Glutamatergic neuron (in vitro differentiated cells): ENCODE results near the gene TIMP2. TPM values are rescaled to one million over a fixed set of nuclear protein-coding genes. Genes with fewer than 3 reads are reported as not detected.
"Not testable (repeated sequence)": the region's sequence is repeated elsewhere in the genome, so short reads cannot be mapped to it uniquely, and the experiment has no call there.

Experiments
- DNase-seq: peaks from one replicate; pipeline ENCODE4 v3.0.0; 2022
- H3K27ac Mint-ChIP-seq: one replicate; pipeline ENCODE4 v1.8.0; 2020; ENCODE audit warnings: mild to moderate bottlenecking, mixed read lengths, inconsistent platforms; ENCODE audit not compliant: unreplicated experiment
- H3K27me3 Mint-ChIP-seq: one replicate; pipeline ENCODE4 v1.8.0; 2020; ENCODE audit warnings: mild to moderate bottlenecking, moderate library complexity, mixed read lengths, inconsistent platforms; ENCODE audit not compliant: unreplicated experiment
- H3K36me3 Mint-ChIP-seq: one replicate; pipeline ENCODE4 v1.8.0; 2020; ENCODE audit warnings: mild to moderate bottlenecking, mixed read lengths, inconsistent platforms; ENCODE audit not compliant: unreplicated experiment
- H3K4me1 Mint-ChIP-seq: one replicate; pipeline ENCODE4 v1.8.0; 2020; ENCODE audit warnings: mild to moderate bottlenecking, low read depth, mixed read lengths, inconsistent platforms; ENCODE audit not compliant: unreplicated experiment
- H3K4me3 Mint-ChIP-seq: one replicate; pipeline ENCODE4 v1.8.0; 2020; ENCODE audit warnings: mild to moderate bottlenecking, mixed read lengths, inconsistent platforms; ENCODE audit not compliant: unreplicated experiment
- H3K9me3 Mint-ChIP-seq: one replicate; pipeline ENCODE4 v1.8.0; 2020; ENCODE audit warnings: mild to moderate bottlenecking, moderate library complexity, mixed read lengths, inconsistent platforms; ENCODE audit not compliant: unreplicated experiment
- total RNA-seq: library from RNA; stranded (reverse); fragmentation: NEBNext Ultra II Directional; extraction: Animal tissue kit (Norgen Biotek cat#: 25700); gene quantifications from one replicate; pipeline ENCODE4 v1.2.1, GENCODE V29; 2021; ENCODE audit not compliant: unreplicated experiment
- TF ChIP-seq, protein P1 (sequence below): fragments of 200-600 bp; sonication (generic); IDR thresholded peaks from one replicate; pipeline ENCODE4 v1.5.0; 2021; ENCODE audit not compliant: partially characterized antibody, unreplicated experiment

TIMP2 gene
- total RNA-seq, 1 donor from 2014 or later: 121 TPM

DNA sequence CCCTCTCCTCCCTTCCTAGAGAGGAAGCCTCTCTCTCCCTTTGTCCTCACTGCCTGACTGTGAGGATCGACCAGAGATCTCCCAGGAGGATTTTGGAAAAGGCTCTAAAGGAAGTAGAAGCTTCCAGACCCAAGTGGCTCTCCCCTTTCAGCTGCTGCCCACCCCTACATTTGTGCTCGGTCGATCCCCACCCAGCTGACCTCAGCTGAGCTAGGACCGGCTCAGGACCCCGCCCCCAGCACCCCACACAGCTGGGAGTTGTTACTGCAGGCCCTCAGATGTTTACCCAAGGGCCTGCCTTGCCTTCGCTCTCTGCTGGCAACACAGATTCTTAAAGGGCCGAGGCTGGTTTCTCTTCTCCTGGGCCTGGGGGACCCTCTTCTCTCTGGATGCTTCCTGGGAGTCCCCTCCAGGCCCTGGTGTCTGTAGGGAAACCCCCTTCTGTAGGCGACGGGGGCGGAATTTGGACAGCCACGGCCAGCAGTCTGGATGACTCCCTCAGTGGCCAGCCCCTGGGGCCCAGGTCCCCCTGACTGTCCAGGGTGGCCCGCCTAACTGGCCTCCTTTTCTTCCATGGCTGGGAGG is 26.9 kb upstream of the TIMP2 start:
- H3K4me1 Mint-ChIP-seq: peaks cover 26% of the 10 kb centered on the region
- H3K4me3 Mint-ChIP-seq: peak overlapping the region; percentile 36
- TF ChIP-seq, protein P1, sequence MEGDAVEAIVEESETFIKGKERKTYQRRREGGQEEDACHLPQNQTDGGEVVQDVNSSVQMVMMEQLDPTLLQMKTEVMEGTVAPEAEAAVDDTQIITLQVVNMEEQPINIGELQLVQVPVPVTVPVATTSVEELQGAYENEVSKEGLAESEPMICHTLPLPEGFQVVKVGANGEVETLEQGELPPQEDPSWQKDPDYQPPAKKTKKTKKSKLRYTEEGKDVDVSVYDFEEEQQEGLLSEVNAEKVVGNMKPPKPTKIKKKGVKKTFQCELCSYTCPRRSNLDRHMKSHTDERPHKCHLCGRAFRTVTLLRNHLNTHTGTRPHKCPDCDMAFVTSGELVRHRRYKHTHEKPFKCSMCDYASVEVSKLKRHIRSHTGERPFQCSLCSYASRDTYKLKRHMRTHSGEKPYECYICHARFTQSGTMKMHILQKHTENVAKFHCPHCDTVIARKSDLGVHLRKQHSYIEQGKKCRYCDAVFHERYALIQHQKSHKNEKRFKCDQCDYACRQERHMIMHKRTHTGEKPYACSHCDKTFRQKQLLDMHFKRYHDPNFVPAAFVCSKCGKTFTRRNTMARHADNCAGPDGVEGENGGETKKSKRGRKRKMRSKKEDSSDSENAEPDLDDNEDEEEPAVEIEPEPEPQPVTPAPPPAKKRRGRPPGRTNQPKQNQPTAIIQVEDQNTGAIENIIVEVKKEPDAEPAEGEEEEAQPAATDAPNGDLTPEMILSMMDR: no peak
- H3K9me3 Mint-ChIP-seq: peaks cover 20% of the 10 kb centered on the region
- peak overlapping the region; percentile 95 for H3K27ac Mint-ChIP-seq
- DNase-seq: peak; percentile 74
- peaks cover 10% of the 10 kb centered on the region for H3K36me3 Mint-ChIP-seq
- peaks cover 10% of the 10 kb centered on the region for H3K27me3 Mint-ChIP-seq

DNA sequence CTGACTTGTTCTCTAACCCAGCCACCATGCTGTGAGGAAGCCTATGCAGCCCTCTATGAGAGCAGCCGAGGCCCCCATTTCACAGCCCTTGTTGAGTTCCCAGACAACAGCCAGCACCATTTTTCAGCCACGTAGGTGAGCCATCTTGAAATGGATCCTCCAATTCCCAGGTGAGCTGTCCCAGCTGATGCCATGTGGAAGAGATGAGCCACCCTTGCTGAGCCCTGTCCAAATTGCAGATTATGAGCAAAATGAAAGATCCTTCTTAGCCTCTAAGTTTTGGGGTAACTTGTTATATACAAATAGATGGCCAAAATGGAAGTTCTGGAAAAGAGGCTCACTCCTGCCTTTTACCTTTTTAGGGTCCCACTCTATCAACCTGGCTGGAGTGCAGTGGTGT is 25.7 kb upstream of the TIMP2 start:
- DNase-seq: no peak
- H3K4me1 Mint-ChIP-seq: peaks cover 26% of the 10 kb centered on the region
- peaks cover 10% of the 10 kb centered on the region for H3K36me3 Mint-ChIP-seq
- H3K27me3 Mint-ChIP-seq: peaks cover 10% of the 10 kb centered on the region
- TF ChIP-seq, protein P1: no peak
- peaks cover 20% of the 10 kb centered on the region for H3K9me3 Mint-ChIP-seq
- peak overlapping the region; percentile 55 for H3K27ac Mint-ChIP-seq
- H3K4me3 Mint-ChIP-seq: no peak overlapping the region

DNA sequence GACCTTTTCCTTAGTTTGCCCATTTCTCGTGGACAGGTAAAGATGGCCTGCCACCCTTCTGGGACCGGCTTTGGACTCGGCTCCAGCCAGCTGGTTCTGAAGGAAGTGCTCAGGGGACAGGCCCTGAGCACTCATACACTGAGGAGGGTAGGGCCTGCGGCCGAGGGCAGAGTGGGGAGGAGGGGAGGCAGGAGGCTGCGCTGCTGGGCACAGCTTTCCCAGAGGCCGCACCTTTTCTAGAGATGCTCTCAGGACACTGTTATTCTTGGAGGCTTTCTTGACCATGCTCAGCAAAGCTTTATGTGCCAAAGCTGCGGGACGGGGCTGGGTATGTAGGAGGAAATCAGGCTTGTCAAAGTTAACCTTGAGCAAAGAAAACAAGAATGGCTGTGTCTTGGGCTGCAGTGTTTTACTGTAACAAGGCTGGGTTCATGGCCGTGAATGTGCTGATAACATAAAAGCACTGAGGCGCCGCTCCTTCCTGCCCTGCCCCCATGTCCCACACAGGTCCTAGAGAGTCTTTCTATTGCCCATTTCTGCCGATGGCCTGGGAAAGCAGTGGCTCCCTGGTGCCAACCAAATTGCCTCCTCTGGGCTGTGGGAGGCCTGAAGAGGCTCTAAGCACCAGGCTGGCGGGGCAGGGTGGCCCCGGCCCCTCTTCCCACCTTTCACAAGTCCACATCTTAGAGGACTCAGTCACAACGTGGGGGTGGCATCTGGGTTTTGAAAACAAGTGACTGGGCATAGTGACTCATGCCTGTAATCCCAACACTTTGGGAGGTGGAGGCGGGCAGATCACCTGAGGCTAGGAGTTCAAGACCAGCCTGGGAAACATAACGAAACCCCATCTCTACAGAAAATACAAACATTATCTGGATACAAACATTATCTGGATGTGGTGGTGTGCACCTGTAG is 22.3 kb upstream of the TIMP2 start:
- Mint-ChIP-seq H3K9me3 (peaks cover 18% of the 10 kb centered on the region), H3K4me1 (peaks cover 5% of the 10 kb centered on the region), H3K27me3 (peaks cover 11% of the 10 kb centered on the region), H3K4me3 (no peak overlapping the region), H3K27ac (no peak overlapping the region), H3K36me3 (peaks cover 10% of the 10 kb centered on the region)
- TF ChIP-seq, protein P1: no peak
- no peak for DNase-seq

DNA sequence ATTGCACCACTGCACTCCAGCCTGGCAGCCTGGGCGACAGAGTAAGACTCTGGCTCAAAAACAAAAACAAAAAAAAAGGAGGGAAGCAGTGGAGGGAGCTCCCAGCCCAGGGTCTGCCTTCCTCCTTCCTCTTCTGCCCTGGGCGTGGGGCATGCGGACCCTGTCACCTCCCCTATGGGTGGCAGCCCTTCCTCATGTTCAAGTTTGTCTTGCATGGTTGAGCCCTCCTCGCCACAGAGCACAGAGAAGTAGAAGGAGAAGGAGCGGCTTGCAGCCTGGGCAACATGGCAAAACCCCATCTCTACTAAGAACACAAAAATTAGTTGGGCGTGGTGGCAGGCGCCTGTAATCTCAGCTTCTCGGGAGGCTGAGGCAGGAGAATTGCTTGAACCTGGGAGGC is 21.4 kb upstream of the TIMP2 start:
- peaks cover 10% of the 10 kb centered on the region for H3K36me3 Mint-ChIP-seq
- no peak for DNase-seq
- TF ChIP-seq, protein P1: no peak
- H3K4me3 Mint-ChIP-seq: no peak overlapping the region
- H3K27ac Mint-ChIP-seq: no peak overlapping the region
- H3K4me1 Mint-ChIP-seq: peaks cover 2% of the 10 kb centered on the region
- H3K9me3 Mint-ChIP-seq: peaks cover 15% of the 10 kb centered on the region
- H3K27me3 Mint-ChIP-seq: peaks cover 9% of the 10 kb centered on the region

DNA sequence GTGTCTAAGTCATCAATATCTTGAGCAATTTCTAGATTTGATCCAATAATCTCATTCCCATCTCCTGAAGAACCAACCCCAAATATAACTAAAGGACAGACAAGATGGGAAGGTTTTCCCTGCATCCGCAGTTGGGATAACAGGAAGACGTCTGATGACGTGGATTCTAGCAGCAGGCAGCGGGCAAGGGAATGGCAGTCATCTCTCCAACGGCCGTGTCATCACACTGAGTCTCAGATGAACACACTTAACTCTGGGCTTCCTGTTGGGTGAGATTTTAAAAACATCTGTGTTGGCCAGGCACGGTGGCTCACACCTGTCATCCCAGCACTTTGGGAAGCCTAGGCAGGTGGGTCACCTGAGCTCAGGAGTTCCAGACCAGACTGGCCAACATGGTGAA is 20.9 kb upstream of the TIMP2 start:
- no peak overlapping the region for H3K4me3 Mint-ChIP-seq
- no peak overlapping the region for H3K27ac Mint-ChIP-seq
- peaks cover 10% of the 10 kb centered on the region for H3K36me3 Mint-ChIP-seq
- H3K4me1 Mint-ChIP-seq: peaks cover 2% of the 10 kb centered on the region
- H3K9me3 Mint-ChIP-seq: peaks cover 11% of the 10 kb centered on the region
- H3K27me3 Mint-ChIP-seq: peaks cover 5% of the 10 kb centered on the region
- TF ChIP-seq, protein P1: no peak
- no peak for DNase-seq

DNA sequence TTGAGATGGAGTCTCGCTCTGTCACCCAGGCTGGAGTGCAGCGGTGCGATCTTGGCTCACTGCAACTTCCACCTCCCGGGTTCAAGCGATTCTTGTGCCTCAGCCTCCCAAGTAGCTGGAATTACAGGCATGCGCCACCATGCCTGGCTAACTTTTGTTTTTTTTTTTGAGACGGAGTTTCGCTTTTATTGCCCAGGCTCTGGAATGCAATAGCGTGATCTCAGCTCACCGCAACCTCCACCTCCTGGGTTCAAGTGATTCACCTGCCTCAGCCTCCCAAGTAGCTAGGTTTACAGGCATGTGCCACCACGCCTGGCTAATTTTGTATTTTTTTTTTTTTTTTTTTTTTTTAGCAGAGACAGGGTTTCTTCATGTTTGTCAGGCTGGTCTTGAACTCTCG is 20.3 kb upstream of the TIMP2 start:
- not testable (repeated sequence) for H3K4me1 Mint-ChIP-seq, H3K27ac Mint-ChIP-seq, H3K27me3 Mint-ChIP-seq, H3K36me3 Mint-ChIP-seq, DNase-seq, H3K4me3 Mint-ChIP-seq
- H3K9me3 Mint-ChIP-seq: peaks cover 11% of the 10 kb centered on the region
